K562 (cell line): Measurements from ENCODE around the gene AP2A2. TPM values are rescaled to one million over a fixed set of nuclear protein-coding genes. Genes with fewer than 3 reads are reported as not detected.

Source experiments
- ATAC-seq: fragments of 200-7000 bp; cut with Tn5 transposase; 3 replicates; pipeline ENCODE4 v1.9.1; 2020; ENCODE audit warnings: moderate library complexity
- BruUV-seq: library from RNA; stranded (reverse); fragments of 400-500 nt; replicated peaks from 2 replicates; lab custom pipeline; 2021; lab: Mats Ljungman, UMichigan
- CTCF ChIA-PET: fragments of 300-600 bp; formaldehyde crosslinking; extraction: SDS; loops from one replicate; lab custom pipeline; 2021; ENCODE audit warnings: low intra/inter-chr PET ratio; lab: Yijun Ruan, JAX
- POLR2A ChIA-PET: fragments of 300-600, 350-650 bp; sonication (Branson Sonifier 250); formaldehyde crosslinking; extraction: SDS; loops from one replicate; lab custom pipeline; 2021; ENCODE audit warnings: antibody characterized with exemption, inconsistent platforms; lab: Yijun Ruan, JAX
- DNase-seq, 4 experiments: peaks; one replicate each; pipeline versions ENCODE4 v3.0.0 to v3.0.0-alpha.2; 2011 to 2018; ENCODE audit warnings: low spot score in 3 of 4, mixed read lengths in 3 of 4; ENCODE audit errors: extremely low read depth in 1 of 4
- FAIRE-seq: peaks from 2 replicates; lab custom pipeline; 2011; peaks lifted over from hg19 to GRCh38; lab: Jason Lieb, UNC
- H2AFZ ChIP-seq: 2 replicates; pipeline ENCODE4 v1.6.0; 2011; ENCODE audit warnings: low read depth, low read length, control low read depth, inconsistent platforms
- H3K27ac ChIP-seq: fragments of 200-600 bp; 3 replicates; pipeline ENCODE4 v1.8.0; 2011; ENCODE audit warnings: low read depth, mild to moderate bottlenecking, control low read depth, inconsistent platforms, low read length, moderate library complexity, mixed read lengths; ENCODE audit errors: extremely low read depth
- H3K27me3 ChIP-seq, 2 experiments: fragments of 300-600 bp in 1 of 2; 2 replicates in 1 of 2; 3 replicates in 1 of 2; pipeline versions ENCODE4 v1.6.0 to v1.8.0; 2011; ENCODE audit warnings: inconsistent platforms in 2 of 2, low read length in 2 of 2, mild to moderate bottlenecking in 1 of 2, mixed read lengths in 1 of 2, moderate library complexity in 1 of 2; ENCODE audit not compliant: control insufficient read depth in 2 of 2, insufficient read depth in 2 of 2
- H3K36me3 ChIP-seq: fragments of 300-600 bp; 3 replicates; pipeline ENCODE4 v1.8.0; 2011; ENCODE audit warnings: mild to moderate bottlenecking, low read length, inconsistent platforms; ENCODE audit not compliant: control insufficient read depth, insufficient read depth
- H3K4me1 ChIP-seq, 2 experiments: fragments of 200-600 bp in 1 of 2; replicated peaks in 1 of 2; 2 replicates in 1 of 2; 3 replicates in 1 of 2; pipeline versions ENCODE4 v1.5.1 to v1.8.0; 2011; ENCODE audit warnings: inconsistent platforms in 2 of 2, low read length in 2 of 2, mild to moderate bottlenecking in 1 of 2, mixed read lengths in 1 of 2, moderate library complexity in 1 of 2; ENCODE audit not compliant: control insufficient read depth in 2 of 2, insufficient read depth in 2 of 2
- H3K4me2 ChIP-seq: 2 replicates; pipeline ENCODE4 v1.6.1; 2011; ENCODE audit warnings: low read length, control low read depth, inconsistent platforms, mixed read lengths; ENCODE audit not compliant: insufficient read depth
- H3K4me3 ChIP-seq: fragments of 200-600 bp; sonication (generic), shearing (Covaris generic); 2 replicates; pipeline ENCODE4 v1.5.1; 2016; ENCODE audit warnings: control low read depth, inconsistent platforms
- H3K79me2 ChIP-seq: fragments of 200-600 bp; 3 replicates; pipeline ENCODE4 v1.8.0; 2011; ENCODE audit warnings: low read length, inconsistent platforms; ENCODE audit not compliant: control insufficient read depth, insufficient read depth
- H3K9ac ChIP-seq, 2 experiments: 2 replicates each; pipeline versions ENCODE4 v1.6.0 to v1.6.1; 2011; ENCODE audit warnings: low read depth in 2 of 2, low read length in 2 of 2, control low read depth in 1 of 2, inconsistent platforms in 1 of 2, mild to moderate bottlenecking in 1 of 2, mixed read lengths in 1 of 2; ENCODE audit not compliant: insufficient read depth in 1 of 2
- H3K9me1 ChIP-seq: one replicate; pipeline ENCODE4 v1.6.0; 2011; ENCODE audit warnings: inconsistent platforms, mild to moderate bottlenecking, low read length, moderate library complexity; ENCODE audit not compliant: control insufficient read depth, insufficient read depth
- H3K9me3 ChIP-seq: replicated peaks from 2 replicates; pipeline ENCODE4 v1.5.1; 2011; ENCODE audit warnings: low read depth, low read length, inconsistent platforms; ENCODE audit not compliant: control insufficient read depth, insufficient read depth
- H4K20me1 ChIP-seq: replicated peaks from 2 replicates; pipeline ENCODE4 v1.6.1; 2011; ENCODE audit warnings: low read length, inconsistent platforms, mixed read lengths; ENCODE audit not compliant: control insufficient read depth, insufficient read depth
- BHLHE40 ChIP-seq: IDR thresholded peaks from 2 replicates; pipeline ENCODE4 v1.6.1; 2011; ENCODE audit warnings: low read length, improper control_type of control experiment
- CBFA2T2 ChIP-seq: fragments of 450-650 bp; conservative IDR thresholded peaks from 2 replicates; pipeline ENCODE4 v1.6.1; 2017; ENCODE audit warnings: mild to moderate bottlenecking
- CHD1 ChIP-seq: fragments of 200-600 bp; sonication (generic); IDR thresholded peaks from one replicate; pipeline ENCODE4 v1.6.1; 2012; ENCODE audit warnings: mild to moderate bottlenecking, moderate library complexity, low read length, inconsistent platforms
- ESRRA ChIP-seq: fragments of 450-650 bp; IDR thresholded peaks from 2 replicates; pipeline ENCODE4 v1.6.1; 2014; ENCODE audit warnings: low read depth, mild to moderate bottlenecking, moderate library complexity, borderline replicate concordance
- ESRRB ChIP-seq: fragments of 250-450 bp; sonication (Bioruptor Pico); IDR thresholded peaks from 2 replicates; pipeline ENCODE4 v1.5.0; 2020; ENCODE audit warnings: mild to moderate bottlenecking, moderate library complexity, borderline replicate concordance
- ETV6 ChIP-seq, 3 experiments: fragments of 150-350 bp in 1 of 3; sonication (generic) in 1 of 3; formaldehyde crosslinking in 1 of 3; IDR thresholded peaks; 2 replicates each; pipeline versions ENCODE4 v1.6.1 to v1.8.0; 2014 to 2022; ENCODE audit warnings: borderline replicate concordance in 2 of 3, low read depth in 2 of 3, antibody characterized with exemption in 1 of 3, low read length in 1 of 3, mild to moderate bottlenecking in 1 of 3, missing genetic modification reagents in 1 of 3
- HMG20A ChIP-seq: fragments of 450-650 bp; formaldehyde crosslinking; conservative IDR thresholded peaks from 2 replicates; pipeline ENCODE4 v1.4.0; 2020; ENCODE audit warnings: mild to moderate bottlenecking, mixed read lengths
- KAT2B ChIP-seq: IDR thresholded peaks from one replicate; pipeline ENCODE4 v1.6.1; 2012; ENCODE audit warnings: low read depth, mild to moderate bottlenecking, control low read depth, inconsistent platforms, low read length, moderate library complexity
- KDM1A ChIP-seq, 2 experiments: fragments of 450-650 bp; IDR thresholded peaks; 2 replicates each; pipeline ENCODE4 v1.6.1; 2016; ENCODE audit warnings: mild to moderate bottlenecking in 2 of 2
- MAX ChIP-seq: sonication (generic); formaldehyde crosslinking; IDR thresholded peaks from 2 replicates; pipeline ENCODE4 v1.9.0; 2022; ENCODE audit warnings: mild to moderate bottlenecking, missing genetic modification reagents
- MYBL2 ChIP-seq, 2 experiments: fragments of 450-650 bp in 1 of 2; sonication (generic) in 1 of 2; formaldehyde crosslinking in 1 of 2; IDR thresholded peaks; 2 replicates each; pipeline versions ENCODE4 v1.6.1 to v1.8.1; 2017 to 2022; ENCODE audit warnings: borderline replicate concordance in 1 of 2, inconsistent platforms in 1 of 2, low read depth in 1 of 2, mild to moderate bottlenecking in 1 of 2, missing genetic modification reagents in 1 of 2, moderate library complexity in 1 of 2
- MYC ChIP-seq, 2 experiments: fragments of 250-450 bp in 1 of 2; sonication (Bioruptor Pico) in 1 of 2; IDR thresholded peaks; 2 replicates each; pipeline versions ENCODE4 v1.5.1 to v1.6.1; 2012 to 2021; ENCODE audit warnings: low read depth in 2 of 2, borderline replicate concordance in 1 of 2, improper control_type of control experiment in 1 of 2, low read length in 1 of 2, mild to moderate bottlenecking in 1 of 2, moderate library complexity in 1 of 2
- MYNN ChIP-seq, 2 experiments: sonication (generic); formaldehyde crosslinking in 1 of 2; IDR thresholded peaks; 2 replicates each; pipeline versions ENCODE4 v1.5.0 to v1.6.1; 2016 to 2020; ENCODE audit warnings: antibody characterized with exemption in 1 of 2, missing genetic modification reagents in 1 of 2
- NR2F6 ChIP-seq: fragments of 450-650 bp; formaldehyde crosslinking; IDR thresholded peaks from 2 replicates; pipeline ENCODE4 v1.4.0; 2020; ENCODE audit warnings: mild to moderate bottlenecking
- TBP ChIP-seq: optimal IDR thresholded peaks from 2 replicates; pipeline ENCODE3; 2011; ENCODE audit warnings: low read depth, low read length, improper control_type of control experiment
- U2AF2 ChIP-seq: fragments of 200-400 bp; formaldehyde crosslinking; optimal IDR thresholded peaks from 2 replicates; pipeline ENCODE3; 2017; ENCODE audit warnings: low read depth, mild to moderate bottlenecking, low read length
- XRCC5 ChIP-seq: fragments of 200-400 bp; formaldehyde crosslinking; IDR thresholded peaks from 2 replicates; pipeline ENCODE4 v1.6.1; 2017; ENCODE audit warnings: low read depth, mild to moderate bottlenecking, low read length
- YY1 ChIP-seq, 3 experiments: IDR thresholded peaks; 2 replicates each; pipeline ENCODE4 v1.6.1; 2011; ENCODE audit warnings: low read length in 2 of 3, mild to moderate bottlenecking in 2 of 3, moderate library complexity in 2 of 3, borderline replicate concordance in 1 of 3, control low read depth in 1 of 3, low read depth in 1 of 3; ENCODE audit not compliant: insufficient read depth in 3 of 3, insufficient replicate concordance in 2 of 3, control insufficient read depth in 1 of 3, insufficient read length in 1 of 3; ENCODE audit errors: extremely low read depth in 1 of 3
- ZBTB43 ChIP-seq: sonication (generic); formaldehyde crosslinking; IDR thresholded peaks from 2 replicates; pipeline ENCODE4 v1.8.0; 2023; ENCODE audit warnings: mild to moderate bottlenecking, missing genetic modification reagents
- WGBS: fragments of 100-300 bp; shearing (Covaris generic); methylation state at CpG from one replicate; pipeline ENCODE4 v1.1.6; 2016; ENCODE audit warnings: low coverage, mixed read lengths; ENCODE audit not compliant: insufficient coverage; ENCODE audit errors: missing lambda C conversion rate; 5-methylcytosine and 5-hydroxymethylcytosine counted together
- in situ Hi-C: fragments of 300-500 bp; cut with MboI; formaldehyde crosslinking; loops from 4 replicates; pipeline ENCODE4 v1.15.0; 2018; ENCODE audit warnings: inconsistent platforms, mixed read lengths
- intact Hi-C: fragments of 100-400 bp; cut with micrococcal nuclease; formaldehyde crosslinking; loops from 2 replicates; pipeline ENCODE4 v1.14.2; 2022
- polyA plus RNA-seq, 8 experiments: library from polyadenylated mRNA; depleted of rRNA in 4 of 8; stranded (reverse) in 5 of 8; unstranded in 3 of 8; fragments of >200 nt; fragmentation: Nextera tagmentation in 2 of 8; fragmentation: Illumina TruSeq in 1 of 8; extraction: Ambion mirVana in 2 of 8; extraction: Trizol in 1 of 8; gene quantifications; 2 replicates each; pipeline versions ENCODE4 v1.2.1 to v1.2.3, GENCODE V29; 2011 to 2014; ENCODE audit warnings: inconsistent platforms in 1 of 8, missing spikeins in 1 of 8
- total RNA-seq, 7 experiments: library from RNA; depleted of rRNA in 6 of 7; stranded (reverse); fragments of >200 nt in 6 of 7; fragmentation: Illumina TruSeq in 2 of 7; extraction: Trizol in 2 of 7; gene quantifications; 2 replicates each; pipeline versions ENCODE4 v1.2.1 to v1.2.3, GENCODE V29; 2011 to 2021; ENCODE audit warnings: low replicate concordance in 1 of 7

AP2A2 gene
- total and polyA plus RNA-seq, 9 of the 15 experiments (the other 6 are each of a cell fraction or from before 2014, with no cell fraction given): 0.69 to 41.7 (median 15.2) TPM

DNA sequence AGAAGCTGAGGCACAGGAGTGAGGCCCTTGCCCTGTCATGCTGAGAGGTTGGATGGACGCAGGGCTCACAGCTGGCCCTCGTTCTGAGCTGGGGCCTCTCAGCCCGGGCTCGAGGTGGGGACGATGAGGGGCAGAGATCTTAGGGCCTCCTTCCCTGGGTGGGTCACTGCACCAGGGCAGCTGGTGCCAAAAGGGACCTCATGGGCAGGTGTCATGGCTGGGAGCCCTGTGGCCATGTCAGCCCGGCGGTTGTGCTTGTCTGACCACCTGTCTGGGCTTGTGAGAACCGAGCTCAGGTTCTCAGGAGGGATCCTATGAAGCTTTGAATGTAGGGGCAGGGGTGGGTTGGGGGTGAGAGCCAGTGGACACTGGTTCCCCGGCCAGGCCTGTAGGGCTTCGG is 112.7 kb downstream of the AP2A2 start (continued):
- TF ChIP-seq CHD1 (no peak), XRCC5 (no peak), U2AF2 (no peak), MYBL2 (IDR thresholded peaks at IDR 0.05; ENCODE audit: low read depth) (no peak), MYBL2 (CRISPR knock-in tag; IDR thresholded peaks at IDR 0.05; ENCODE audit: borderline replicate concordance) (no peak), ETV6 (IDR thresholded peaks at IDR 0.05; ENCODE audit: borderline replicate concordance in 1 of 2, low read depth in 2 of 2, low read length in 1 of 2) (no peak), ETV6 (CRISPR knock-in tag; IDR thresholded peaks at IDR 0.05; ENCODE audit: borderline replicate concordance) (no peak), KAT2B (no peak), TBP (no peak), MYC (IDR thresholded peaks at IDR 0.05; ENCODE audit: low read depth, low read length) (no peak), MYC (CRISPR knock-in tag; IDR thresholded peaks at IDR 0.05; ENCODE audit: borderline replicate concordance, low read depth) (no peak), CBFA2T2 (no peak), NR2F6 (no peak)
- TF ChIP-seq, all 486 proteins: peak for 0

DNA sequence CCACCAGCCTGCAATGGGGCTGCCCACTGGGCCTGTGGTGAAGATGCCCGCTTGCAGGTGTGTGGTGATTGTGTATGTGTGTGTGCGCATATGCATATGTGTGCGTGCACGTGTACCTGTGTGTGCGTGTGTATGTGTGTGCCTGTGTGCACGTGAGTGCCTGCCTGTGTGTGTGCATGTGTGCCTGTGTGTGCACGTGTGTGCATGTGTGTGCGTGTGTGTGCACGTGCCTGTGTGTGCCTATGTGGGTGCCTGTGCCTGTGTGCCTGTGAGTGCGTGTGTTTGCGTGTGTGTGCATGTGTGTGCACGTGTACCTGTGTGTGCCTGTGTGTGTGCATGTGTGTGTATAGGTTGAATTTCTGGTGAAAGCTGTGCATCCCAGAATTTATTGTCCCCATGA is 113.3 kb downstream of the AP2A2 start:
- POLR2A ChIA-PET: interaction anchor here (0.7 to 1.0 kb wide), 2 partner anchors 9 to 34 kb away, joined by 3 read pairs; no protein-coding TSS in a partner anchor
- H3K9ac ChIP-seq: no peak overlapping the region

More for the DNA sequence above, 113.3 kb downstream of the AP2A2 start:
- 20% methylated on average over 12 of the region's 12 CpGs for WGBS
- H4K20me1 ChIP-seq: peaks cover 22% of the 10 kb centered on the region; the same call in 1 of the 2 replicates
- no peaks in the 10 kb centered on the region for H3K36me3 ChIP-seq
- no peaks in the 10 kb centered on the region for H3K9me1 ChIP-seq
- no peaks in the 10 kb centered on the region for H3K79me2 ChIP-seq
- H3K4me2 ChIP-seq: no peak overlapping the region
- in situ Hi-C loops (no loop called here), intact Hi-C loops (no loop called here)
- no peak for DNase-seq
- TF ChIP-seq ESRRA (no peak), ZBTB43 (CRISPR knock-in tag) (peak; percentile 94; the same call in 1 of the 2 replicates), MAX (CRISPR knock-in tag) (peak; percentile 60; the same call in 1 of the 2 replicates), YY1 (IDR thresholded peaks at IDR 0.05; ENCODE audit: borderline replicate concordance in 1 of 3, control insufficient read depth in 1 of 3, extremely low read depth in 1 of 3, insufficient read depth in 3 of 3, insufficient read length in 1 of 3, insufficient replicate concordance in 2 of 3, low read depth in 1 of 3, low read length in 2 of 3) (no peak), KDM1A (IDR thresholded peaks at IDR 0.05) (peak in 1 of 2 experiments; percentile 94; a peak in 2 of 4 replicates), HMG20A (CRISPR knock-in tag) (no peak), ESRRB (CRISPR knock-in tag) (no peak), BHLHE40 (peak; percentile 84), MYNN (IDR thresholded peaks at IDR 0.05) (peak; percentile 75; the same call in 1 of the 2 replicates), MYNN (CRISPR knock-in tag; IDR thresholded peaks at IDR 0.05) (no peak)
- FAIRE-seq: no peak
- no peak for ATAC-seq
- peaks cover 0 to 71% of the 10 kb centered on the region in 2 experiments; a peak in 2 of 5 replicates for H3K4me1 ChIP-seq
- no peak overlapping the region for H3K27ac ChIP-seq
- H3K27me3 ChIP-seq: peaks cover 13 to 64% of the 10 kb centered on the region in 2 experiments; a peak in 4 of 5 replicates
- no peaks in the 10 kb centered on the region for H3K9me3 ChIP-seq
- no peak overlapping the region for H2AFZ ChIP-seq
- no peak overlapping the region for H3K4me3 ChIP-seq
- CTCF ChIA-PET: no interaction called here
- BruUV-seq: no TSS peak
